H1 (cell line): ENCODE measurements around the gene SPARCL1. TPM values are rescaled to one million over a fixed set of nuclear protein-coding genes. Genes with fewer than 3 reads are reported as not detected.

Source experiments
- CTCF ChIA-PET: fragments of 300-600 bp; sonication (Branson Sonifier 250); formaldehyde crosslinking; loops from one replicate; lab custom pipeline; 2021; ENCODE audit not compliant: partially characterized antibody; lab: Charles Lee
- POLR2A ChIA-PET: fragments of 300-600 bp; sonication (Branson Sonifier 250); formaldehyde crosslinking; loops from one replicate; lab custom pipeline; 2021; ENCODE audit warnings: inconsistent platforms; ENCODE audit not compliant: partially characterized antibody; lab: Charles Lee
- DNase-seq, 2 experiments: peaks; one replicate each; pipeline versions ENCODE4 v3.0.0 to v3.0.0-alpha.2; 2010 to 2022; ENCODE audit warnings: low spot score in 2 of 2, low read depth in 1 of 2, mixed read lengths in 1 of 2
- FAIRE-seq: peaks from 2 replicates; lab custom pipeline; 2011; peaks lifted over from hg19 to GRCh38; lab: Jason Lieb, UNC
- H2AFZ ChIP-seq: 2 replicates; pipeline ENCODE4 v1.8.1; 2012; ENCODE audit warnings: low read length, inconsistent platforms
- H2AK5ac ChIP-seq: 2 replicates; pipeline ENCODE4 v1.6.1; 2013; ENCODE audit warnings: low read depth, low read length
- H2BK120ac ChIP-seq: replicated peaks from 2 replicates; pipeline ENCODE3; 2013; ENCODE audit warnings: low read depth, low read length, inconsistent platforms
- H2BK12ac ChIP-seq: 2 replicates; pipeline ENCODE4 v1.6.1; 2013; ENCODE audit warnings: low read depth, low read length
- H2BK15ac ChIP-seq: 2 replicates; pipeline ENCODE4 v1.6.1; 2013; ENCODE audit warnings: low read length
- H2BK20ac ChIP-seq: 2 replicates; pipeline ENCODE4 v1.6.1; 2013; ENCODE audit warnings: low read length
- H2BK5ac ChIP-seq: 2 replicates; pipeline ENCODE4 v1.6.1; 2013; ENCODE audit warnings: low read depth, low read length
- H3K14ac ChIP-seq: 2 replicates; pipeline ENCODE4 v1.6.1; 2013; ENCODE audit warnings: inconsistent platforms; ENCODE audit not compliant: insufficient read length
- H3K18ac ChIP-seq: 2 replicates; pipeline ENCODE4 v1.6.1; 2013; ENCODE audit warnings: low read length; ENCODE audit errors: extremely low read depth
- H3K23ac ChIP-seq: 2 replicates; pipeline ENCODE4 v1.6.1; 2013; ENCODE audit warnings: inconsistent platforms; ENCODE audit not compliant: insufficient read length
- H3K23me2 ChIP-seq: 2 replicates; pipeline ENCODE4 v1.6.1; 2013; ENCODE audit warnings: low read depth, low read length
- H3K27ac ChIP-seq: 2 replicates; pipeline ENCODE4 v1.6.1; 2011; ENCODE audit warnings: low read depth, low read length, inconsistent platforms
- H3K27me3 ChIP-seq, 4 experiments: replicated peaks in 1 of 4; 1 replicate in 1 of 4; 2 replicates in 3 of 4; pipeline versions ENCODE4 v1.6.1 to v1.8.1; 2011 to 2013; ENCODE audit warnings: low read length in 3 of 4, mild to moderate bottlenecking in 3 of 4, inconsistent platforms in 2 of 4, mixed read lengths in 2 of 4, moderate library complexity in 1 of 4; ENCODE audit not compliant: control insufficient read depth in 3 of 4, insufficient read depth in 3 of 4; ENCODE audit errors: extremely low read depth in 1 of 4
- H3K36me3 ChIP-seq, 4 experiments: 2 replicates each; pipeline versions ENCODE4 v1.6.1 to v1.8.1; 2011 to 2013; ENCODE audit warnings: mild to moderate bottlenecking in 4 of 4, low read length in 3 of 4, moderate library complexity in 2 of 4, control low read depth in 1 of 4, inconsistent platforms in 1 of 4; ENCODE audit not compliant: insufficient read depth in 4 of 4, control insufficient read depth in 2 of 4
- H3K4ac ChIP-seq: replicated peaks from 2 replicates; pipeline ENCODE3; 2013; ENCODE audit warnings: low read length, low read depth, mixed read lengths, inconsistent platforms; ENCODE audit not compliant: insufficient read length
- H3K4me1 ChIP-seq, 4 experiments: replicated peaks in 1 of 4; 1 replicate in 1 of 4; 2 replicates in 3 of 4; pipeline versions ENCODE4 v1.6.1 to v1.8.1; 2011 to 2013; ENCODE audit warnings: low read length in 3 of 4, inconsistent platforms in 2 of 4, mixed read lengths in 1 of 4; ENCODE audit not compliant: insufficient read depth in 4 of 4, control insufficient read depth in 3 of 4
- H3K4me2 ChIP-seq, 2 experiments: 2 replicates each; pipeline versions ENCODE4 v1.6.1 to v1.8.1; 2011 to 2013; ENCODE audit warnings: low read depth in 2 of 2, low read length in 2 of 2, control low read depth in 1 of 2, inconsistent platforms in 1 of 2, mild to moderate bottlenecking in 1 of 2; ENCODE audit not compliant: insufficient read depth in 1 of 2
- H3K4me3 ChIP-seq, 4 experiments: fragments of 200-600, 300-600 bp in 1 of 4; sonication (generic), shearing (Covaris generic), sonication (Bioruptor Twin) in 1 of 4; 2 replicates each; pipeline versions ENCODE4 v1.5.1 to v1.8.1; 2011 to 2016; ENCODE audit warnings: low read length in 4 of 4, low read depth in 3 of 4, control low read depth in 2 of 4, inconsistent platforms in 2 of 4, mild to moderate bottlenecking in 2 of 4, mixed read lengths in 1 of 4, moderate library complexity in 1 of 4; ENCODE audit not compliant: insufficient read depth in 2 of 4; ENCODE audit errors: extremely low read depth in 1 of 4
- H3K56ac ChIP-seq: replicated peaks from 2 replicates; pipeline ENCODE3; 2013; ENCODE audit warnings: low read depth, mild to moderate bottlenecking, mixed read lengths, low read length, inconsistent platforms; ENCODE audit not compliant: insufficient read length
- H3K79me1 ChIP-seq: 2 replicates; pipeline ENCODE4 v1.6.1; 2013; ENCODE audit warnings: low read depth, low read length, control low read depth
- H3K79me2 ChIP-seq, 2 experiments: 2 replicates each; pipeline versions ENCODE4 v1.6.1 to v1.8.1; 2012 to 2013; ENCODE audit warnings: low read length in 2 of 2, mild to moderate bottlenecking in 2 of 2, inconsistent platforms in 1 of 2; ENCODE audit not compliant: insufficient read depth in 2 of 2, control insufficient read depth in 1 of 2
- H3K9ac ChIP-seq, 4 experiments: replicated peaks in 1 of 4; 1 replicate in 1 of 4; 2 replicates in 3 of 4; pipeline versions ENCODE4 v1.6.1 to v1.8.1; 2011 to 2013; ENCODE audit warnings: low read depth in 3 of 4, low read length in 3 of 4, control low read depth in 2 of 4, mild to moderate bottlenecking in 2 of 4, moderate library complexity in 2 of 4, inconsistent platforms in 1 of 4; ENCODE audit errors: extremely low read depth in 1 of 4
- H3K9me3 ChIP-seq, 2 experiments: 2 replicates each; pipeline versions ENCODE4 v1.6.1 to v1.8.1; 2012 to 2013; ENCODE audit warnings: mild to moderate bottlenecking in 2 of 2, moderate library complexity in 2 of 2, control low read depth in 1 of 2, inconsistent platforms in 1 of 2, low read depth in 1 of 2, low read length in 1 of 2, mixed read lengths in 1 of 2; ENCODE audit not compliant: insufficient read depth in 2 of 2
- H4K20me1 ChIP-seq, 2 experiments: replicated peaks in 1 of 2; 2 replicates each; pipeline versions ENCODE3 to v1.8.1; 2011 to 2013; ENCODE audit warnings: inconsistent platforms in 2 of 2, low read length in 2 of 2, mild to moderate bottlenecking in 1 of 2; ENCODE audit not compliant: insufficient read depth in 2 of 2, control insufficient read depth in 1 of 2
- H4K5ac ChIP-seq: 2 replicates; pipeline ENCODE4 v1.6.1; 2013; ENCODE audit warnings: low read length, low read depth, mixed read lengths, inconsistent platforms; ENCODE audit not compliant: insufficient read length
- H4K8ac ChIP-seq: 2 replicates; pipeline ENCODE4 v1.8.0; 2013; ENCODE audit warnings: mild to moderate bottlenecking, moderate library complexity, low read length, inconsistent platforms; ENCODE audit not compliant: insufficient read depth; ENCODE audit errors: extremely low read depth
- H4K91ac ChIP-seq: replicated peaks from 2 replicates; pipeline ENCODE3; 2013; ENCODE audit warnings: low read length, mixed read lengths, inconsistent platforms; ENCODE audit not compliant: insufficient read length
- E2F6 ChIP-seq: IDR thresholded peaks from 2 replicates; pipeline ENCODE4 v1.6.1; 2012; ENCODE audit warnings: inconsistent platforms
- RFX5 ChIP-seq: IDR thresholded peaks from 2 replicates; pipeline ENCODE4 v1.6.1; 2011; ENCODE audit warnings: low read depth, low read length, improper control_type of control experiment, borderline replicate concordance
- SAP30 ChIP-seq: fragments of 300-600 bp; sonication (generic); IDR thresholded peaks from 2 replicates; pipeline ENCODE4 v1.7.1; 2012; ENCODE audit warnings: low read length, moderate library complexity, mild to moderate bottlenecking, inconsistent platforms; ENCODE audit not compliant: insufficient read depth, insufficient replicate concordance
- SIRT6 ChIP-seq: IDR thresholded peaks from one replicate; pipeline ENCODE4 v1.7.1; 2012; ENCODE audit warnings: low read length, inconsistent platforms
- TBP ChIP-seq: IDR thresholded peaks from 2 replicates; pipeline ENCODE4 v1.6.1; 2011; ENCODE audit warnings: low read depth, low read length, improper control_type of control experiment
- USF2 ChIP-seq: IDR thresholded peaks from 2 replicates; pipeline ENCODE4 v1.6.1; 2011; ENCODE audit warnings: low read length, improper control_type of control experiment
- WGBS, 2 experiments: shearing (Covaris generic) in 1 of 2; methylation state at CpG; one replicate each; pipeline versions ENCODE4 v1.1.6 to v1.1.7; 2013 to 2015; ENCODE audit warnings: low lambda C conversion rate in 2 of 2, mixed read lengths in 2 of 2, inconsistent platforms in 1 of 2, low coverage in 1 of 2, missing lambda C conversion rate in 1 of 2; ENCODE audit not compliant: insufficient replicate concordance in 2 of 2, insufficient coverage in 1 of 2, insufficient read length in 1 of 2; ENCODE audit errors: extremely low coverage in 1 of 2, missing lambda C conversion rate in 1 of 2; 5-methylcytosine and 5-hydroxymethylcytosine counted together
- polyA plus RNA-seq, 7 experiments: library from polyadenylated mRNA; depleted of rRNA in 3 of 7; stranded (reverse) in 5 of 7; unstranded in 2 of 7; fragments of >200 nt in 5 of 7; fragments of 200-250 nt in 2 of 7; gene quantifications; 1 replicate in 5 of 7; 2 replicates in 1 of 7; 4 replicates in 1 of 7; pipeline versions ENCODE4 v1.2.1 to v1.2.3, GENCODE V29; 2011 to 2013; ENCODE audit warnings: missing spikeins in 2 of 7, mixed read lengths in 2 of 7
- total RNA-seq: library from RNA; stranded (reverse); fragmentation: NEBNext Ultra II Directional; extraction: Animal tissue kit (Norgen Biotek cat#: 25700); gene quantifications from 2 replicates; pipeline ENCODE4 v1.2.1, GENCODE V29; 2021
- TF ChIP-seq, protein P1 (sequence below): IDR thresholded peaks from 2 replicates; pipeline ENCODE4 v1.6.1; 2012; ENCODE audit warnings: low read length, inconsistent platforms

SPARCL1 gene
- total and polyA plus RNA-seq, 2 of the 8 experiments (the other 6 are each of a cell fraction or from before 2014, with no cell fraction given), result 0.48 to 0.51 TPM

GRCh38 chr4:87557348-87557747, 28.2 kb upstream of the SPARCL1 start:
- Histone ChIP-seq H2BK12ac (no peak overlapping the region), H3K79me1 (no peaks in the 10 kb centered on the region), H3K4me3 (no peak overlapping the region), H3K9me3 (no peaks in the 10 kb centered on the region), H4K91ac (no peak overlapping the region), H3K56ac (no peak overlapping the region), H3K4ac (no peak overlapping the region), H3K4me1 (no peaks in the 10 kb centered on the region; a peak in 1 of 7 replicates), H4K5ac (no peak overlapping the region), H3K14ac (no peak overlapping the region), H2AFZ (no peak overlapping the region), H3K27me3 (no peaks in the 10 kb centered on the region), H2BK15ac (no peak overlapping the region), H2BK120ac (no peak overlapping the region), H3K18ac (no peak overlapping the region), H4K8ac (no peak overlapping the region), H3K4me2 (no peak overlapping the region), H2AK5ac (no peak overlapping the region), H3K9ac (no peak overlapping the region), H3K27ac (no peak overlapping the region), H3K79me2 (no peaks in the 10 kb centered on the region), H2BK20ac (no peak overlapping the region), H3K36me3 (no peaks in the 10 kb centered on the region), H2BK5ac (no peak overlapping the region), H4K20me1 (no peaks in the 10 kb centered on the region), H3K23ac (no peak overlapping the region), H3K23me2 (no peaks in the 10 kb centered on the region)
- FAIRE-seq, result no peak
- WGBS, 2 experiments, result 94% methylated on average over 2 of the region's 2 CpGs; no CpG with 5 or more reads in 1 of the 2 experiments
- POLR2A ChIA-PET, result interaction anchor here (1.0 kb wide), 1 partner anchor 13 kb away, joined by 3 read pairs; no protein-coding TSS in a partner anchor
- no peak for DNase-seq
- CTCF ChIA-PET, result interaction anchor here (1.3 to 3.8 kb wide), 5 partner anchors 10 to 295 kb away, joined by 3 to 18 read pairs (median 5); no protein-coding TSS in a partner anchor
- TF ChIP-seq USF2, result no peak
- TF ChIP-seq, protein P1, sequence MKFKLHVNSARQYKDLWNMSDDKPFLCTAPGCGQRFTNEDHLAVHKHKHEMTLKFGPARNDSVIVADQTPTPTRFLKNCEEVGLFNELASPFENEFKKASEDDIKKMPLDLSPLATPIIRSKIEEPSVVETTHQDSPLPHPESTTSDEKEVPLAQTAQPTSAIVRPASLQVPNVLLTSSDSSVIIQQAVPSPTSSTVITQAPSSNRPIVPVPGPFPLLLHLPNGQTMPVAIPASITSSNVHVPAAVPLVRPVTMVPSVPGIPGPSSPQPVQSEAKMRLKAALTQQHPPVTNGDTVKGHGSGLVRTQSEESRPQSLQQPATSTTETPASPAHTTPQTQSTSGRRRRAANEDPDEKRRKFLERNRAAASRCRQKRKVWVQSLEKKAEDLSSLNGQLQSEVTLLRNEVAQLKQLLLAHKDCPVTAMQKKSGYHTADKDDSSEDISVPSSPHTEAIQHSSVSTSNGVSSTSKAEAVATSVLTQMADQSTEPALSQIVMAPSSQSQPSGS, result no peak
- TF ChIP-seq SIRT6, result no peak
- no peak for TF ChIP-seq TBP
- no peak for TF ChIP-seq E2F6
- no peak for TF ChIP-seq RFX5
- no peak for TF ChIP-seq SAP30
